ENCODE data around the gene ITGB5.

The ITGB5 gene

GRCh38 chr3:124887177-124887931 lies at the start of gene ITGB5:
Gene ITGB5, minus strand, starts transcription at chr3:124887365. Its CDS starts 365 bp downstream, at chr3:124887000.
- DNase-seq = no peak

GRCh38 chr3:124935794-124936542 lies 48.8 kb upstream of the ITGB5 start:
- no peak for DNase-seq

- no peak for DNase-seq
These were observed 48.1 kb upstream of the ITGB5 start for GRCh38 chr3:124935264-124935663.

GRCh38 chr3:124934577-124934976 lies 47.4 kb upstream of the ITGB5 start, which contains the start of gene MUC13:
Gene MUC13, minus strand, starts transcription at chr3:124934751. Its CDS starts 39 bp downstream, at chr3:124934712.
- no peak for DNase-seq

- DNase-seq = peak; percentile 1
These were observed 41.4 kb upstream of the ITGB5 start for GRCh38 chr3:124928333-124929202.

- DNase-seq = no peak
These were observed 40.4 kb upstream of the ITGB5 start for GRCh38 chr3:124927574-124928045.

GRCh38 chr3:124926426-124927101 lies 39.4 kb upstream of the ITGB5 start:
- DNase-seq = no peak

- DNase-seq = no peak
These were observed 37.6 kb upstream of the ITGB5 start for GRCh38 chr3:124924741-124925140.

GRCh38 chr3:124923833-124924232 lies 36.7 kb upstream of the ITGB5 start:
- no peak for DNase-seq

GRCh38 chr3:124920718-124921117 lies 33.6 kb upstream of the ITGB5 start:
- no peak for DNase-seq

- DNase-seq = no peak
These were observed 32.6 kb upstream of the ITGB5 start for GRCh38 chr3:124919756-124920155.

- no peak for DNase-seq
These were observed 31.4 kb upstream of the ITGB5 start for GRCh38 chr3:124918524-124918923.

GRCh38 chr3:124916837-124917409 lies 29.8 kb upstream of the ITGB5 start:
- DNase-seq = no peak

GRCh38 chr3:124915254-124915653 lies 28.1 kb upstream of the ITGB5 start:
- DNase-seq = no peak

GRCh38 chr3:124907957-124908356 lies 20.8 kb upstream of the ITGB5 start:
- no peak for DNase-seq

GRCh38 chr3:124904835-124905492 lies 17.8 kb upstream of the ITGB5 start:
- no peak for DNase-seq

GRCh38 chr3:124903896-124904834 lies 17.0 kb upstream of the ITGB5 start:
- no peak for DNase-seq

GRCh38 chr3:124896824-124897526 lies 9.8 kb upstream of the ITGB5 start:
- DNase-seq = no peak

- no peak for DNase-seq
These were observed 8.6 kb upstream of the ITGB5 start for GRCh38 chr3:124895756-124896155.

GRCh38 chr3:124893526-124893925 lies 6.4 kb upstream of the ITGB5 start:
- no peak for DNase-seq
